ENCODE measurements around the gene TIGD3.

DNA sequence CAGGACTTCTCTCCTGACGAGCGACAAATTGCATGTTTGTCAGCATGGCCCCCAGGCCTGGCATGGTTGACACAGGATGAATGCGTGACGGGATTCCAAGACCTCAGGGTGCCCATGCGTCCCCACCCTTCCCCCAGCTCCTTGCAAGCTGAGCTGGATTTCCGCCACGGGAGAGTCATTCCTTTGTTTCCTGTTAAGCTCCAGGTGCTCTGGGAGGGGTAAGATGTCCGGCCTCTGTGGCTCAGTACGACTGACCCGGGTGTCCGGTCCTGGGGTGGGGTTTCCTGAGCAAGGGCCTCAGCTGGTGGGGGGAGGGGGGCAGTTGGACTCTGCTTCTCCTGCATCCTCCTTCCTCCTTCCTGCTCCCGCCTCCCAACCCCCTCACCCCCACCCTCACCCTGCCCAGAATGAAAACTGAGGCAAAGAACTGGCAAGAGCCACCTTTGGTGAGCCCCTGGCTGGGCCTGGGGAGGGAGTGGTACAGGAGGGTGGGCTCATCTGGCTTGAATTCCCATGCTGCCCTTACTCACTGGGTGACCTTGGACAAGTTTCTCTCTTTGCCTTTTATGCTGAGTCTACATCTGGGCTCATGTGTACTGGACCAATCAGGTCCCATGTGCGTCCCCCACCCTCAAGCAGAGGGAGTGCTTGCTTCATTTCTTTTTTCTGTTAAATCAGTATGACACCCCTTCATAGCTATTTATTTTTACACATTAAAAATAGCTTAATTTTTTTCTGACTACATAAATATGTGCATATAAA, 37.3 kb upstream of the TIGD3 start:
- TF ChIP-seq RBM39 (optimal IDR thresholded peaks at IDR 0.05; ENCODE audit: low read depth, low read length), result no peak
- no peak for TF ChIP-seq ZNF282 (CRISPR knock-in tag; IDR thresholded peaks at IDR 0.05)
- no peak for TF ChIP-seq EZH2 (IDR thresholded peaks at IDR 0.05; ENCODE audit: borderline replicate concordance, low read depth, low read length)
- no peak for TF ChIP-seq TAL1 (IDR thresholded peaks at IDR 0.05)
- TF ChIP-seq, protein P1, sequence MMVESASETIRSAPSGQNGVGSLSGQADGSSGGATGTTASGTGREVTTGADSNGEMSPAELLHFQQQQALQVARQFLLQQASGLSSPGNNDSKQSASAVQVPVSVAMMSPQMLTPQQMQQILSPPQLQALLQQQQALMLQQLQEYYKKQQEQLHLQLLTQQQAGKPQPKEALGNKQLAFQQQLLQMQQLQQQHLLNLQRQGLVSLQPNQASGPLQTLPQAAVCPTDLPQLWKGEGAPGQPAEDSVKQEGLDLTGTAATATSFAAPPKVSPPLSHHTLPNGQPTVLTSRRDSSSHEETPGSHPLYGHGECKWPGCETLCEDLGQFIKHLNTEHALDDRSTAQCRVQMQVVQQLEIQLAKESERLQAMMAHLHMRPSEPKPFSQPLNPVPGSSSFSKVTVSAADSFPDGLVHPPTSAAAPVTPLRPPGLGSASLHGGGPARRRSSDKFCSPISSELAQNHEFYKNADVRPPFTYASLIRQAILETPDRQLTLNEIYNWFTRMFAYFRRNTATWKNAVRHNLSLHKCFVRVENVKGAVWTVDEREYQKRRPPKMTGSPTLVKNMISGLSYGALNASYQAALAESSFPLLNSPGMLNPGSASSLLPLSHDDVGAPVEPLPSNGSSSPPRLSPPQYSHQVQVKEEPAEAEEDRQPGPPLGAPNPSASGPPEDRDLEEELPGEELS (CRISPR knock-in tag; IDR thresholded peaks at IDR 0.05; ENCODE audit: borderline replicate concordance), result no peak
- TF ChIP-seq PHB (CRISPR knock-in tag; IDR thresholded peaks at IDR 0.05), result no peak
- TF ChIP-seq, protein P2, sequence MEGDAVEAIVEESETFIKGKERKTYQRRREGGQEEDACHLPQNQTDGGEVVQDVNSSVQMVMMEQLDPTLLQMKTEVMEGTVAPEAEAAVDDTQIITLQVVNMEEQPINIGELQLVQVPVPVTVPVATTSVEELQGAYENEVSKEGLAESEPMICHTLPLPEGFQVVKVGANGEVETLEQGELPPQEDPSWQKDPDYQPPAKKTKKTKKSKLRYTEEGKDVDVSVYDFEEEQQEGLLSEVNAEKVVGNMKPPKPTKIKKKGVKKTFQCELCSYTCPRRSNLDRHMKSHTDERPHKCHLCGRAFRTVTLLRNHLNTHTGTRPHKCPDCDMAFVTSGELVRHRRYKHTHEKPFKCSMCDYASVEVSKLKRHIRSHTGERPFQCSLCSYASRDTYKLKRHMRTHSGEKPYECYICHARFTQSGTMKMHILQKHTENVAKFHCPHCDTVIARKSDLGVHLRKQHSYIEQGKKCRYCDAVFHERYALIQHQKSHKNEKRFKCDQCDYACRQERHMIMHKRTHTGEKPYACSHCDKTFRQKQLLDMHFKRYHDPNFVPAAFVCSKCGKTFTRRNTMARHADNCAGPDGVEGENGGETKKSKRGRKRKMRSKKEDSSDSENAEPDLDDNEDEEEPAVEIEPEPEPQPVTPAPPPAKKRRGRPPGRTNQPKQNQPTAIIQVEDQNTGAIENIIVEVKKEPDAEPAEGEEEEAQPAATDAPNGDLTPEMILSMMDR (IDR thresholded peaks at IDR 0.05 in 2 of 3, conservative IDR thresholded peaks at IDR 0.05 in 1 of 3; ENCODE audit: insufficient read depth in 2 of 3, low read depth in 1 of 3, low read length in 3 of 3), result peak in 1 of 3 experiments; percentile 21; a peak in 1 of 6 replicates
- TF ChIP-seq, protein P3, sequence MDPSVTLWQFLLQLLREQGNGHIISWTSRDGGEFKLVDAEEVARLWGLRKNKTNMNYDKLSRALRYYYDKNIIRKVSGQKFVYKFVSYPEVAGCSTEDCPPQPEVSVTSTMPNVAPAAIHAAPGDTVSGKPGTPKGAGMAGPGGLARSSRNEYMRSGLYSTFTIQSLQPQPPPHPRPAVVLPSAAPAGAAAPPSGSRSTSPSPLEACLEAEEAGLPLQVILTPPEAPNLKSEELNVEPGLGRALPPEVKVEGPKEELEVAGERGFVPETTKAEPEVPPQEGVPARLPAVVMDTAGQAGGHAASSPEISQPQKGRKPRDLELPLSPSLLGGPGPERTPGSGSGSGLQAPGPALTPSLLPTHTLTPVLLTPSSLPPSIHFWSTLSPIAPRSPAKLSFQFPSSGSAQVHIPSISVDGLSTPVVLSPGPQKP (CRISPR knock-in tag; IDR thresholded peaks at IDR 0.05), result no peak
